GM12865 (cell line): ENCODE data around the gene LDLRAD4.

ENCODE experiments used
- DNase-seq: peaks from one replicate; pipeline ENCODE4 v3.0.0; 2010; ENCODE audit warnings: low read depth
- H3K4me3 ChIP-seq: 2 replicates; pipeline ENCODE4 v1.5.1; 2011; ENCODE audit warnings: mild to moderate bottlenecking, low read depth, low read length, control low read depth
- TF ChIP-seq, protein P1 (sequence below): IDR thresholded peaks from 2 replicates; pipeline ENCODE4 v1.5.1; 2011; ENCODE audit warnings: low read length, control low read depth, low read depth, inconsistent platforms; ENCODE audit not compliant: insufficient read depth; ENCODE audit errors: missing control alignments

LDLRAD4 gene

DNA sequence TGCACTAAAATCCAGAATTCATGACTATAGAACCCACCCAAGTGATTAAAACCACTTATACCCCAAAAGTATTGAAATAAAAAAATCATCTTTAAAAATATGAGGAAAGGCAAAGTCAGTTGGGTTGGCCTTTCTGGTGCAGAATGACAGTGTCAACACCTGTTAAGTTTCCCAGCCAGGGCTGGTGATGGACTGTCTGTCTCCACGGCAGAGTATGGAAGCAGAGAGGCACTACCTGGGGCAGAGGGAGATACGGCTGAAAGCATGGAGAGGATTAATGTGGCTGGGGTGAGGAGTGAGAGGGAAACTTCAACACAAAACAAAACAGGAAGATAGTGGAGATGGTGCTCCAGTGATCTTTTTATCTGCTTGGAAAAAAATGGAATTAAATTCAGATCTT lies 292.0 kb downstream of the LDLRAD4 start:
- H3K4me3 ChIP-seq: no peak overlapping the region
- DNase-seq: no peak
- TF ChIP-seq, protein P1, sequence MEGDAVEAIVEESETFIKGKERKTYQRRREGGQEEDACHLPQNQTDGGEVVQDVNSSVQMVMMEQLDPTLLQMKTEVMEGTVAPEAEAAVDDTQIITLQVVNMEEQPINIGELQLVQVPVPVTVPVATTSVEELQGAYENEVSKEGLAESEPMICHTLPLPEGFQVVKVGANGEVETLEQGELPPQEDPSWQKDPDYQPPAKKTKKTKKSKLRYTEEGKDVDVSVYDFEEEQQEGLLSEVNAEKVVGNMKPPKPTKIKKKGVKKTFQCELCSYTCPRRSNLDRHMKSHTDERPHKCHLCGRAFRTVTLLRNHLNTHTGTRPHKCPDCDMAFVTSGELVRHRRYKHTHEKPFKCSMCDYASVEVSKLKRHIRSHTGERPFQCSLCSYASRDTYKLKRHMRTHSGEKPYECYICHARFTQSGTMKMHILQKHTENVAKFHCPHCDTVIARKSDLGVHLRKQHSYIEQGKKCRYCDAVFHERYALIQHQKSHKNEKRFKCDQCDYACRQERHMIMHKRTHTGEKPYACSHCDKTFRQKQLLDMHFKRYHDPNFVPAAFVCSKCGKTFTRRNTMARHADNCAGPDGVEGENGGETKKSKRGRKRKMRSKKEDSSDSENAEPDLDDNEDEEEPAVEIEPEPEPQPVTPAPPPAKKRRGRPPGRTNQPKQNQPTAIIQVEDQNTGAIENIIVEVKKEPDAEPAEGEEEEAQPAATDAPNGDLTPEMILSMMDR: no peak

DNA sequence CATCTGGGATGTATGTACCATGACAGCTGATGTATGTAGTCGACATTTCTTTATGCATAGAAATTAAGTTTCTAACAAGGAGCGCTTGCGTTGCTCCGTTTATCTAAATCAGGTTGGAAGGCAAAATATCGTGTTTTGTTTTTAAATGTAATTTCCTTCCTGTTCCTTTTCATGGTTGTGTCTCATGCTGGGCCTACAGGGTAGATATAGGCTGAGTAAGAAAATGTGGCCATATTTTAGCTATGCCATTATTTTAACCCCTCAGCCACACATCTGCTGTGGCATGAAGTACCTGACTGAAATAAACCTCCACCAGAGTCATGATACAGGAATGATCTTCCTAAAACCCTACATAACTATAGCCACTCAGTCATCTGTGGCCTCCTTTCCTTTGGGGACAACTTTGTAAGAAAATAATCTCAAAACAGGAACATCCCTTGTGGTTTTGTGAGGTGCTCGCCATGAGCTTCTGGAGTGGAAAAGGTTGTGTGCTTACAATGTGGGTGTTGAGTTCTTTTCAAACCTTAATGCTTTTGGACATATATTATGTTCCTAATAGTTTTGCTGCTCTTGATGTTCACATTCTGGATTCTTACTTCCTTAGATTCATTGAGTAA lies 293.5 kb downstream of the LDLRAD4 start:
- H3K4me3 ChIP-seq: no peak overlapping the region
- TF ChIP-seq, protein P1: no peak

DNA sequence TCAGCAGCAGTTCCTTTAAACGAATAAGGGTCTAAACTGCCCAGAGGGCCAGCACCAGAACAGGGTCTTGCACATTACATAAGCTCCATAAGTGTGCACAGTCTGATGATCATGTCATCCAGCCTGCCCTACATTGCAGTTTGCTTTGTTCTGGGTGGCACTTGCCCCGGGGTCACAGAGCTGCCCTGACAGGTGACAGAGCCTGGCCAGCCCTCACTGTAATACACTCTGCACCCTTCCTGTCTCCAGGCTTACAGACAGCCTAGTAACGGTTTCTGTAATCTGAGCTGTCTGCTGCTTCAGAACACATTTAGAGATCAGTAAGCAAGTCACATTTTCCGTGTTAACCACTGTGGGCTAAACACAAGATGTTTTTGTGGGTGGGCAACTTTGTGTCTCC lies 294.5 kb downstream of the LDLRAD4 start:
- no peak overlapping the region for H3K4me3 ChIP-seq
- TF ChIP-seq, protein P1: no peak
- DNase-seq: no peak

More for the DNA sequence above, 293.5 kb downstream of the LDLRAD4 start:
- no peak for DNase-seq

DNA sequence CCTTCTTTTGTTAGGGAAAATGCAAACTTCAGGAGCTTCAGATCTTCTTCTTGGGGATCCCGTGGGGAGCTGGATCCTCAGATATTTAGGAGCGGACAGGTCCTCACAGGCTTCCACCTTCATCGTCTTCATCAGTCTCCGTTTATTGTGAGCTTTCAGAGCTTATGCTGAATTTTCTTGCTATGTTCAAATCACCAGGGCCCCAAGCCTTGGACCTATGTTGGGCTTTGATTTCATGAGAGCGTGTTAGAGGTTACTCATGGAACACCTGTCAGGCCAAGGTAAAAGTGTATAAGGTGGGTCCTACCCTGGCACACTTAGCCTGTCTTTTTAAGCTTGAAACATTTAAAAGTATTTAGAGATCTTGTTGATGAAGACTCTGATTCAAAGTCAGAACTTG lies 294.9 kb downstream of the LDLRAD4 start:
- no peak for DNase-seq
- TF ChIP-seq, protein P1: no peak
- no peak overlapping the region for H3K4me3 ChIP-seq

DNA sequence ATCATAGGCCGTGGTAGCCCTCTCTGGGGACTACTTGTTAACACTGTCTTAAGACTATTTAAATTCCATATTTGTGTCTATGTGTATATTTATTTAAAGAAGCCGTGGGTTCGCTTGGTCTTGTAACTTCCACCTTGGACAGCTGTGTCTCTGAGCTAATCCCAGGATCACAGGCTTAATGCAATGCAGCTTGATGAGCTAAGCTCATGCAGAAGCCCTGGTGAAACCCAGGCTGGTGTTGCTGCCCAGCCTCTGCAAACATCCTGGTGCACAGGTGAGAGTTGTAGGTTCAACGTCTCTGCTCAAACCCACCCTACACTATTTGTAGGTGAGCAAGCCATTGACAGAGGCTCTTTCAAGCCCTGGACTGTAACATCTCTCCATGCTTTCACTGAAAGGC lies 296.0 kb downstream of the LDLRAD4 start:
- no peak overlapping the region for H3K4me3 ChIP-seq
- DNase-seq: no peak
- TF ChIP-seq, protein P1: no peak

DNA sequence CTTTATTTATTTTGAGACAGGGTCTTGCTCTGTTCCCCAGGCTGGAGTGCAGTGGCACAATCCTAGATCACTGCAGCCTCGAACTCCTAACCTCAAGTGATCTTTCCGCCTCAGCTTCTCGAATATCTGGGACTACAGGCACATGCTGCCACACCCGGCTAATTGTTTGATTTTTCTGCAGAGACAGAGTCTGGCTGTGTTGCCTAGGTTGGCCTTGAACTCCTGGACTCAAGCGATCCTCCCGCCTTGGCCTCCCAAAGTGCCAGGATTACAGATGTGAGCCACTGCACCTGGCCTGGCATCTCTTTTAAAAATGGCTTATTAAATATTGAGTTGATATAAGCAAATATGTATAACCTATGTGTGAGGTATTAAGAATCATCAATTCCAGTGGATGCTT lies 298.3 kb downstream of the LDLRAD4 start:
- no peak for DNase-seq
- TF ChIP-seq, protein P1: no peak
- no peak overlapping the region for H3K4me3 ChIP-seq

DNA sequence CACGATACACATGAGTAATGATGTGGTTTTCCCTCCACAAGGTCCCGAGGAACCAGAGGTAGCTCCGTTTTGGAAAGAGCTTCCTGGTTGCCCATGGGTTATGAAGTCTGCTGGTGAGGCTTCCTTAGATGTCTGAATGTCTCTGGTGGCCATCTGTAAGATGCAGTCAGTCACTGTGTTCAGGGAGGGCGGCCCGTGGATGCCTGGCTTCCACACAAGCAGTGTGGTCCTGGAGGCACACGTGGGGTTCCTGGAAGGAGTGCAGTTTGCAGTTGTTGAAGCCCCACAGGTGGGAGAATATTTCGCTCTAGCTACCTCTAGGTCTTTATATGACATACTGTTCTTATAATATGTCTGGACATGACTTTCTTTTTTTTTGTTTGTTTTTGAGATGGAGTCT lies 298.8 kb downstream of the LDLRAD4 start:
- DNase-seq: no peak
- TF ChIP-seq, protein P1: no peak

More for the DNA sequence above, 298.8 kb downstream of the LDLRAD4 start:
- H3K4me3 ChIP-seq: no peak overlapping the region
